ENCODE measurements around the gene IFI27L2.

GRCh38 chr14:94113908-94114588, 15.4 kb downstream of the IFI27L2 start:
- TF ChIP-seq CTCF (IDR thresholded peaks at IDR 0.05) (no peak), POLR2A (IDR thresholded peaks at IDR 0.05) (no peak)
